ENCODE data around the gene MSI2. TPM values are rescaled to one million over a fixed set of nuclear protein-coding genes. Genes with fewer than 3 reads are reported as not detected.

MSI2 gene
- total RNA-seq, 1 donor from 2014 or later = 22.8 TPM

DNA sequence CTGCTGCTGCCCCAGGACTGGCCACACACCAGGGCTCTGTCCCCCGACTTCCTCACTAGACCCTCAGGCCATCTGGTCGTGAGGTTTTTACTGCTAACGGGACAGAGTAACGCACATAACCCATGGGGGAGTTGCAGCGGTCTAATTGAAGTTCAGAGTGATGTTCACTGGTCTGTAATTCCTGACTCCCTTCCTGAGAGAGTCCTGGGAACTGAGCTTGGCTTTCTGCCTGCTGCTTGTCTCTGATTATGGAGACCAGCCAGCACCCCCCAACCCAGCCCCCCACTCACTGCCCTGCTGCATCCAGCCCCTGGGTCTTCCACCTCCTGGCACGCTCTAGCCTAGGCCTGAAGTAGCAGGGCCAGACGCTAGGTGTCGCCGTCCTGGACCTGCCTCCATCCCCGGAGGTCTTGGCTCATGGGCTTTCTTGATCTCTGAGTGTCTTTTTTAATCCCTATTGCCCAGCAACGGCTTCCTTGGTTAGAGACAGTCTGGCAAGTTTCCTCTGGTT is 295.8 kb downstream of the MSI2 start:
- no peak for DNase-seq (ENCODE audit: low read depth, low spot score)

- no peak for DNase-seq (ENCODE audit: low read depth, low spot score)
These were observed 297.2 kb downstream of the MSI2 start for GRCh38 chr17:57553526-57553925.

DNA sequence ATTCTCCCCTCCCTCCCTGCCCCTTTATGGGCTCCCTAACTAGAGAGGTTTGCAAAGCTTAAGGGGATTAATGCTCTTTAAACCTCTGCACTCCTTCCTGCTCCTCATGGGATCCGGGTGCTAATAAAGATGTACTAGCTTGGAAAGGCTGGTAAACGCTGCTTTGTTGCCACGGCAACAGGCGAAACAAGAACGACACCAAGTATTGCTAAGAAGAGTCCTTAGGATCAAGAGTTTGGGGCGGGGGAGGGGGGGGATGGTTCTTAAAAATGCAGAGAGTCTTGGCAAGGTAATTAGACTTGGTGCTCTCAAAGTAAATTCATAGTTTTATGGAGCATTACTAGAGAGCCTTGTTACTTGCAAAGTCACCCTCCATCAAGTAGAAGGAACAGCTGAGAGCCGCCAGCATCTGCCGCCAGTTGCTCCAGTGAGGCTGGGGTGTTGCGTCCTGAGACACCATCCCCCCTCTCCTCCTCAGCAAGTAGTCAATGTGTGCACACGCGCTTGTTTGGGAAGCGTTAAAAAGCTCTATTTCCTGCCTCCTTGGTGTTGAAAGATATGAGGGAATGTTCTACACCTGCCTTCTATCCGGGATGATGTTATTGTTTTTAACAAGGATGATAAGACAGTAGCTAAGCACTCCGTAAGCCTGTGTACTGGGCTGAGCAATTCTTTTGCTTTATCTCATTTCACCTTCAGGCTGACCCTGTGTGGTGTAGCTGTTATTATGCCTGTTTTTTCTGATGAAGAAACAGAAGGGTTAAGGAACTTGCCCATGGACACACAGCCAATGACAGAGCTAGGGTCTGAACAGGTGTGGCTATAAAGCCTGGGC is 297.9 kb downstream of the MSI2 start:
- DNase-seq (ENCODE audit: low read depth, low spot score) = no peak

DNA sequence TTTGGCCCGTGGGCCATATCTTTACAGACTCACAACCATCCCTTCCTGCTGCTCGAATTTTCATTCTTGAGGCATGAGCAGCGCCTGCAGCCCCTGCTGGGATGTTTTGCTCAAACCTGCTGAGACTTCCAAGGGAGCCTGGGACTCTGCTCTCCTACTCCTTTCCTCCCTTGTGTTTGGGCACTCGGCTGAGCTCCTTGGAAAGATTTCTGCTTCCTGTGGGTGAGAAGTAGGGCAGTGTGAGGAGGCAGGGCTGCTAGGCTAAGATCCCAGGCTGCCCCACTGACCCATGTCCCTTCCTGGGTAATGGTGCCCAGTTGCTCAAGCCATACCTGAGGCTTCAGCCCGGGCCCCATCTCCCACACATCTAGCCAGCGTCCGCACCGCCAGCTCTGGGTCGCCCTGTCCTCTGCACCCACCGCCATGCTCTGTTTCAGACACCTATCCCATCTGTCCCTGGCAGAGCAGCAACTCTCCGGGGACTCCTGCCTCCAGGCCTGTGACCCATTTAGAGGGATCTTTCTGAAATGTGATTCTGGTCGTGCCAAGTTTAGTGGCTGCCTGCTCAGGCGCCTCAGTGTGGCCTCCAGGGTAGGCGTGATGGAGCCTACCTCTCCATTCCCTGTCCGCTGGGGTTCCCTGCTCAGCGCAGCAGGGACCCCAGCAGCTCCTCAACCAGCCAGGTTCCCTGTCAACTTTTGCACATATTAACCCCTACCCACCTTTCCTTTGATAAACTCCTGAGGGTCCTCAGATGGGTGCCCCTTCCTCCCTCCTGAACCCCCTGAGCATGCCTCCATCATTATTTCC is 298.7 kb downstream of the MSI2 start:
- DNase-seq (ENCODE audit: low read depth, low spot score) = no peak

GRCh38 chr17:57555636-57556175 is 299.4 kb downstream of the MSI2 start:
- no peak for DNase-seq (ENCODE audit: low read depth, low spot score)

DNA sequence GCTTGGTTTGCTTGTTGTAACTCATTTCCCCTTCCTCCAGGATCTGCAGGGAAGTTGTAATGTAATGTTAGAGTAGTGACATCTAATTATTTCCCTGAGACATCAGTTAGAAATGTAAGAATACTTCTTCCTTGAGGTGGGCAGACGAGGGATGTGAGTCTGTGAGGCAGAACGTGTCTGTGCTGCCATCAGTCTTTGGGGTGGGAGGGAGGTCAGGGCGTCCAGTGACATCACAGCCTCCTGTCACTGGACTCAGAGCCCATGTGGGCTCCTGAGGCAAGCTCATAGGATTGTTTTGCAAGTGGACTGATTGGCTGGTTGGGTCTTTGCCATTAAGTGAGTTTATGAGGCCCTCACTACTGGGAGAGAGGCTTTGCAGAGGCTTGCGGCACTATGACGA is 300.0 kb downstream of the MSI2 start:
- no peak for DNase-seq (ENCODE audit: low read depth, low spot score)

DNA sequence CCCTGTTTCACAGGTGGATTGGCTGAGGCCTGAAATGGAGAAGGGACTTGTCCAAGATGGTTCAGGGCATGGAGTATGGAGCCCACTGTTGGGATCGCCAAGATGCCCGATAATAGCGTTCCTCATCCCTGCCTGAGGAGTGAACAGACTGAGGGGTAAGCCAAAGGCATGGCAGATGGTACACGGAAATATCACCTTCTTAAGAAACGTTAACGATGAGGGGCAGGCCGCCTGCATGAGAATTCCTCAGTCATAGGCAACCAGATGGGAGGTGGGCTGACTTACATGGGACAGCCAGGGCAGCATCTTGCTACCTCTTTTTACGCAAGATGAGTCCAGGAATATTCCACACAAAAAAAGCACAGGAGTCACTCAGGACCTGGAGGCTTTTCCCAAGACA is 300.7 kb downstream of the MSI2 start:
- no peak for DNase-seq (ENCODE audit: low read depth, low spot score)

- DNase-seq (ENCODE audit: low read depth, low spot score) = no peak
These were observed 301.1 kb downstream of the MSI2 start for GRCh38 chr17:57557416-57557815.

DNA sequence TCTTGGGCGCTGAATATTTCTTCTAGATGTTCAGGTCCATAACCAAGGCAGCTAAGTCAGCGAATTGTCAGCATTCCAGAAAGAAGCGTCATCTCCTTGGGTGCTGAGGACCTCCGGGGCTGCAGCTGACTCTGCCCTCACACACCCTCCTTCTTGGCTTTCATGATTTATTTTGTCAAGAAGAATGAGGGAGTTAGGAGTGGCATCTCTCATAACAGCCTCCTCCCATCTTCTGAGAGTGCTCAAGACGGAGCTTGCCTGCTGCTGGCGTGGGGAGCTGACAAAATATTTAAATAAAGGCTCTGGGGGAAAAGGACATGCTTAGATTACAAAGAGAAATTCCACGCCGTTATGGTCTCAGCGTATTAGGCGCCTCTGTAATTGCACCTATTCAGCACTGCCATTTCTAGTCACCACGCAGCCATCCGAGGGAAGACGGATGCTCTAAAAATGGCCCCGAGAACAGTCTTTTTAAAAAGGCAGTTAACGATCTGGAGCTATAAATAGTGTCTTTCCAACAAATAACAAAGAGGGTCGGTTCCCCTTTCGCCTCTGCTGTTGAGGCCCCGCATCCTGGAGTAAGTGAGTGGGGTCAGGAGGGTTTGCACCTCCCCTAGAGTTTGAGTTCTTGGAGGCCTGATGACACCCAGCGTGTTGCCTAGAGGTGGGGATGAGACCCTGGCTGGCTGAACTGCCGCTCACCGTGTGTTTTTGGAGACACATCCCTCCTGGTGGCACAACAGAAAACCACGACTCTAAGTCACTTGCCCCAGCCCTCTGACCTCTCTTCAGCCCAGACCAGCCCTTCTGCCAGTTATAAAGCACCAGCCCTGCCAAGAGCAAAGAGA is 301.7 kb downstream of the MSI2 start:
- DNase-seq (ENCODE audit: low read depth, low spot score) = no peak

DNA sequence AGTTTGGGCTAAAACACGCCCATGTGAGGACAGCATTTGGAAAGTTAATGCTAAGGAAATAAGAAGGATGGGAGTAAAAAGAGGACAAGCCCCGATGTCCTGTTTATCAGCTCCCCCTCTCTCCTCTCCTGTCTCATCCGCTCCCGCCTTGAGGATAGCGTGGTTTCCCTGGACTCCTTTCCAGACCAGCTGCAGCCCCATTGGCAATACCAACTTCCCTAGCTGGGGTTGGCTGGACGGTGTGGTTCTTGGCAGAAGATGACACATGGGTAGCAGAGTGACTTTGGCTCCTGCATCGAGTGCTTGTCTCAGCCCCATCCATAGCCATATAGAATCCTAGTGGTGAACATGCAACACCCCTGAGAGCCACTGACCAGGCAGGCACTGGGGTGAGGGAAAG is 302.9 kb downstream of the MSI2 start:
- no peak for DNase-seq (ENCODE audit: low read depth, low spot score)

DNA sequence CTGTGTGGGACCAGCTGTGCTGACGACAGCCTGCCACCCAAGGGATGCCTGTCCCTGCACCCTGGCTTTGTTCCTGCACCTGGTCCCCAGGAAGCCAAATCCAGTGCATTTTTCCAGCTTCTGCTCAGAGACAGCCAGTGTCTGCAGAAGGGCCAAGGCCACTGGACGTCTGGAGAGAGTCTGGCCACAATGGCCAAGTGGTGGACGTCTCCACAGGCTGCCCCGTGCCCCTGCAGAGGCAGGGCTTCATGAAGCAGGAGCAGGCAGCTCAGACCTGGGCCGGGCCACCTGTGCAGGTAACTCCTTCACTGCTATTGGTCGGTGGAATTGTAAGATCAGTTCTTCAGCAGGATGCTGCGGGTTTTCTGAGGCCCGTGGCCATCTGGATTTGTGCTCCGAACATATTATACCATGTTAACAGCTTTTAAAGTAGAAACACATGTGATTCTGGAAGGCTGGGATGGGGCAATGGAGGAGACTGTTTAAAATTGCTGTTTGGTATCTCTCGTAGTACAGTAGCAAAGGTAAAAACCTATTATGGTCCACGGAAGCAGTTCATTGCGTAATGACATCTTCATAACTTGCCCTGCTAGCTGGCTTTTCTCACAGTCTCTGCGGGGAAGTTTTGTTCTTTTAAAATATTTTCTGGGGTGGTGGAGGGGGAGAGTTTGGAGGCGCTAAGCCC is 303.5 kb downstream of the MSI2 start:
- DNase-seq (ENCODE audit: low read depth, low spot score) = no peak

GRCh38 chr17:57560319-57560705 is 304.0 kb downstream of the MSI2 start:
- DNase-seq (ENCODE audit: low read depth, low spot score) = no peak

GRCh38 chr17:57561072-57561861 is 304.9 kb downstream of the MSI2 start:
- no peak for DNase-seq (ENCODE audit: low read depth, low spot score)

DNA sequence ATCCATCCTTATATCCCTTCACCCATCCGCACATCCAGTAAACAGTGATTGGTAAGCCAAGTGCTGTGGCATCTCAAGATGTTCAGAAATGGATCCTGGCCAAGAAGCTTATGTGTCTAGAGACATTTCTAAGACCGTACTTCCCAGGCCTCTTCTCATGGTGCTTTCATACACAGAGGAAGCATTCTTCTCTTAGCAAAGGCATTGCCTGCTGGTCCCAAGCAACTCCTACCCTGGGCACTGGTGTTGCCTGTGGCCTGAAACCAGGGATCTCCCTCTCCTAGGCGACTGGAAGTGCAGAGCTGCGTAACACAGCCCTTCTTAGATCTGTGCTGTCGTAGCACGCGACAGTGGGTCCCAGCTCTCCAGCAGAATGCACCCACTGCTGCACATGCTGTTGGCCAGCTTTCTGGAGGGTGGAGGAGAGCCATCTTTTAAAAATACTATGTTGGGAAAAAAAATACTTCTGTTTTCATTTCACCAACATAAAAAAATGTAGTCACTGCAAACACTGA is 305.9 kb downstream of the MSI2 start:
- no peak for DNase-seq (ENCODE audit: low read depth, low spot score)

- DNase-seq (ENCODE audit: low read depth, low spot score) = no peak
These were observed 307.6 kb downstream of the MSI2 start for GRCh38 chr17:57563958-57564357.

DNA sequence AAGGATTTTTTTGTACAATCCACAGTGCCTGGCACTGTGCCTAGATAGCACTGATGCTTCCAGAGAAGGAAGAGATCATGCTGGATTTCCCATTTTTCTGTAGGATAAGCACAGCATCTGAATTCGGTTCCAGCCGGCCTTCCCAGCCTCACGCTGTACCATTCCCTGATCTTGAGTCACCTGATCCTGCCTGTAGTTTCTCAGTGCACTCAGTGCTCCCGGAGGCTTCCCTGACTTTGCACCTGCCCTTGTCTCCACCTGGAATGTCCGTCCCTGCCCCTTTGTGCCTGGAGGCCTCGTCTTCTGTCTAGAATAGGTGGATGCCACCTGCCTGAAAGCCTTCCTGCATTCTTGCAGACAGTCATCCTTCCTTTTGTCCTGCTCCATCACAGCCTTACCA is 308.9 kb downstream of the MSI2 start:
- DNase-seq (ENCODE audit: low read depth, low spot score) = no peak

GRCh38 chr17:57566721-57567120 is 310.4 kb downstream of the MSI2 start:
- no peak for DNase-seq (ENCODE audit: low read depth, low spot score)

DNA sequence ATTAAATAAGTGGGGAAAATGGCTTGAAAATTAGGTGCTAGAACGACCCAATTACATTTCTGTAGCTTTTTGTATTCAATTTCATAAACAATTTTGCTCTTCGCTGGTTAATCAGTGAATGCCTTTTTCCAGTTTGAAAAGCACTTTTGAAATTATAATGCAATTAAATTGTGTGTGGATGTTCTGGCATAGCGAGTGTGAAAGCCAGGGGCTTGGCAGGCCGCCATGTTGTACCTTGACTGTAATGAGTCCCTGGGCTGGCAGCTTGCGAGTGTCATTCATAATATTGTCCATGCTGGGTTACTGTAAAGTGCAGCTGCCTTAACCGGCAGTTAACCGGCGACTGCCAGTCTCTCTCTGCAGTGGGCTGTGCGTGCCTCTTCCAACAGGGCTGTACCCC is 310.9 kb downstream of the MSI2 start:
- DNase-seq (ENCODE audit: low read depth, low spot score) = no peak

- no peak for DNase-seq (ENCODE audit: low read depth, low spot score)
These were observed 312.0 kb downstream of the MSI2 start for GRCh38 chr17:57568340-57568739.

DNA sequence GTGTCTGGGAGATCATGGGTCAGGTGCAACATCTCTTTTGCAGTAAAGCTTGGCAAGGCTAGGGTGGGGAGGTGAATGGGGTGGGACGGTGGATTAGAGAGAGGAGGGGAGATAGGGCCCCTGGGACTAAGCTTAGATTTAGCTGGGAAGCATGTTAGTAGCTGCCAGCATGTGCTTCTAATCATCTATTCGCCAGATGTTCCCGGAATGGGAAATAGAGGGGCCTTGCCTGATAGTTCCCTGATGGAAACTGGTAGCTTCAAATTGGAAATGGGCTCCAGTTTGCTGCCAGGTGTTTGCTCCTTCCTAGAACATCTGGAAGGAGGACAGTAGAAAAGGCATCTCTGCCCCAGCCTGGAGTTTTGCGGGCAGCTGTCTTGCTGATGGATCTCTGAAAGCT is 312.7 kb downstream of the MSI2 start:
- DNase-seq (ENCODE audit: low read depth, low spot score) = no peak

Measured in pulmonary artery endothelial cell (primary cell).